Measurements from ENCODE around the gene CATSPER1.

Gene CATSPER1

DNA sequence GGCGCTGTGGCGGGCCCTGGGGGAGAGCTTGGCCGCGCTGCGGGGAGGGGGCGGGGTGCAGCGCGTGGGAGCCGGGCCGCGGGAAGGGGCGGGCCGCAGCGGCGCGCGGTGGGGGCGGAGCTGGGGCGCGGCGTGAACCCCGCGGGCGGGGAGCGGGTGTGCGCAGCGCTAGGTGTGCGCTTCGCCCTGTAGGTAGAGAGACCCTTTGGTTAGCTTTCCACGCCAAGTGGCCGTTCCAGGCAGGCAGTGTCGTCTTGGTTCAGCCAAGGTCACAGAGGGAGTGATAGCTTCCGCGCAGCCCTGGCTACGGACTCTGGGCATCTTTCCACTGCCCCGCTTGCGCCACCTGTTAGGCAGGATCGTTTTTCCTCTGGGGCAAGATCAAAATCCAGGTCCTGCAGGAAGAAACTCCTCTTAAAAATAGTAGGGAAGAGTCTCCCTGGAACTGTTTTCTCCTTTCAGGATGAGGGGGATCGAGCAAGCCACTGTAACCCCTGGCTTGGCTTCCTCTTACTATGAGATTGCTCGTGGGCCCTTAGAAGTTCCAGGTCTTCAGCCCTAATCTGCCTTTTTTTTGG lies 23.5 kb downstream of the CATSPER1 start:
- no peak for DNase-seq (ENCODE audit: low spot score)

DNA sequence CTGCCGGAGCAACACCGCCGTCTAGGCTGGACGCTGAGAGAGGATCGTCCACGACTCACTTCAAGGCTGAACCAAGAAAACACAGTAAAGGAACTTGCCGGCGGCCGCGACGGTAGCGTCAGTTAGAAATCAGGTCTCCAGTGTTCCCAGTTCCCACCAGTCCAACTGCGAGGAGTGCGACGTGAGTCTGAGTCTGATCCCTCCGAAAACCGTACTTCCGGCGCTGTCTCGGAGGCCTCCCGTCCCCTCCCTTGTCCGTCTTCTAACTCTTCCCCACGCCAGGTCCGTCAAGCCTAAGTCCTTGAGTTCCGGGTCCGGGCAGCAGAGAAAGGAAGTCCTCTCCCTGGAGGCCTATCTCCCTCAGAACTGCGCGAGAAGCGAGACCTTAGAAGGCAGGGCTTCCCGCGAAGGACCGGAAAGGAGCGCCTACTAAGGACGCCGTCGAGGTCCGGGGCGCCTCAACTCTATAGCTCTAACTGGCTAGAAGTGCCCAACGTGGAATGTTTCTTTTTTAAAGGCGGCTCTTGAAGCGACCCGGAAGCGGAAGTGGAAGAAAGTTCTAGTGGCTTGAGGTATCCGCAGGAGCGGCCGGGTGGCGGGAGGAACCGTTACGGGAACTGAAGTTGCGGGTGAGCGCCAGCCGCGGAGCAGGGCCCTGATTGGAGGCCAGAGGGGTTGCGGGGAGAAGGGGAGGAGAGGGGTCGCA lies 24.2 kb downstream of the CATSPER1 start, which contains the start of the genes BANF1 and EIF1AD:
Gene BANF1, plus strand, starts transcription at position 562 of the 706 bp plus-strand sequence. CDS start 748 bp downstream, outside the sequence.
Gene EIF1AD, minus strand, starts transcription at position 216 of the 706 bp plus-strand sequence. CDS start 1,768 bp downstream, outside the sequence.
- peak; percentile 98 for DNase-seq (ENCODE audit: low spot score)

DNA sequence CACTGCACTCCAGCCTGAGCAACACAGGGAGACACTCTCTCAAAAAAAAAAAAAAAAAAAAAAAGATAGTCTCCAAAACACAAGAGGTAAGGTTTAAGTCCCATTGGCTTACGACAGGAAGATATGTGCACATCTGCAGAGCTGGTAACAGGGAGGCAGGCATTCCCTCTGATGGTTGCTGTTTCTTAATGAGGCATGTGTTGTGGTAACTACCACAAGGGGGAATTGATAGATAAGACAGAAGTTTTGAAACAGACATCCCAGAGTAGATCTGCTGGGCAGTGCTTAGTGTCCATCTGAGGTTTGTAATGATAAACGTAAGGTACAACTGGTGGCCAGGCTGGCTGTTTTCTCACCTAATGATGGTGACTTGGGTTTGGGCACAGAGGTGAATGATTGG lies 29.0 kb downstream of the CATSPER1 start:
- no peak for DNase-seq (ENCODE audit: low spot score)

DNA sequence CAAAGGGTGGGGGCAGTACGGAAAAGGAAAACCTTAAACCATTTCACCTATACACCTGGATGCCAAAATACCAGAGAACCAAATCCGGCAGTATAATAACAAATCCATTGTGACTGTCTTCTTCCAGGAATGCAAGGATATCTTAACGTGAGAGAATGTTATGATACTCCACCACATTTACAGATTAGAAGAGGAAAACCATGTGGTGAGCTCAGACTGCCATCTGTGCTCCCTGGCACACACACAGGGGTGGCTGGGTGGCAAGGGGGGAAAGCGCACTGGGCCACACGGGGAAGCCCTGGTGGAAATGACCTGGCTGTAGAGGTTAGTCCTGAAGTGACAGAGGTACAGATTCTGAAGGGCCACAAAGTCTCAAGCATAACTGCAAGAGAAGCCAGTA lies 34.2 kb downstream of the CATSPER1 start:
- DNase-seq (ENCODE audit: low spot score), result no peak

DNA sequence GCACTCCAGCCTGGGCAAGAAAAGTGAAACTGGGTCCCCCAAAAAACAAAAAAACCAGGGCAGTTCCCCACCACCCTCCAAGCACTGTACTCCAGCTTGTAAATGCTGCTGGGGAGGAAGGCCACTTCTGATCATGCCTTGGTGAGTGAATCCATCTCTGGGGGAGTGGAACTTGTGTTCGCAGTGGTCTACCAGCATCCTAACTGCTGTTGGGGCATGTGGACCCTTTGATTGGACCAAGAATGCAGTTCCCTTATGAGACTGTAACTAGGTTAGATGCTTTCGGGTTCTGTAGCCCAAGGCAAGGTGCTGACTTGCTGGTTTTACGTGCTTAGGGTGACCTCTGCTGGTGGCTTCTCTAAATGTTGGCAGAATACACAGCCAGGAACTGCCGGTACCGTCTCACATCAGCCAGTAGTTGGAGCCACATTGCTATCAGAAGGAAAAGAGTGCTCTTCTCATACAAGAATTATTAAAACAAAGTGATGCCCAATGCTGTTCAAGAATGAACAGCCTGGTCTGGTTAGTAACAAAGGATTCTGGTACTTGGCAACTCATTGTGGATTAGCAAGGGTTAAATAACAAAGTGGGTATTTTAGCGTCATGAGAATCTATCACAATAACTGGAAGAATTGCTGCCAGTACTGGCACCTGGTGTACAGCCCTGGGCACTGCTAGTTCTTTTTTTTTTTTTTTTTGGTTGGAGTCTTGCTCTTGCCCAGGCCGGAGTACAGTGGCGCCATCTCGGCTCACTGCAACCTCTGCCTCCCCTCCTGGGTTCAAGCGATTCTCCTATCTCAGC lies 37.3 kb downstream of the CATSPER1 start:
- DNase-seq (ENCODE audit: low spot score), result peak; percentile 92

DNA sequence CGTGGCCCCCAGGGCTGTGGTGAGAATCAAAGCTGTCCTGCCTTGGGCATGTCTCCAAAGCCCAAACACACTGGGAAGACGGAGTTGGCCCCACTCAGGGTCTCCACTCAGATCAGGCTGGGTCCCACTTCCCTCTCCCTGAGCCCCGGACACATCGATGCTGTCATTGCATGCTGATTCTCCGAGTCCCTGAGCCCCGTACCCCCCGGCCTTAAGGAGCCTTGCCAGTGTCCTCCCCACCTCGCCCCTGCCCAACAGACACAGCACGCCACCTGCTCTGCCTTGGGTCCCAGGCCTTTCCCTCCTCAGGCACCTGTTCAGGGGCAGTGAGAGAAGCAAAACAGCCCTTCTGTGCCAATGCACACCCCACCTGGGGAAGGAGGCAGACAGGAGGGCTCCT lies 38.9 kb downstream of the CATSPER1 start:
- DNase-seq (ENCODE audit: low spot score), result no peak

DNA sequence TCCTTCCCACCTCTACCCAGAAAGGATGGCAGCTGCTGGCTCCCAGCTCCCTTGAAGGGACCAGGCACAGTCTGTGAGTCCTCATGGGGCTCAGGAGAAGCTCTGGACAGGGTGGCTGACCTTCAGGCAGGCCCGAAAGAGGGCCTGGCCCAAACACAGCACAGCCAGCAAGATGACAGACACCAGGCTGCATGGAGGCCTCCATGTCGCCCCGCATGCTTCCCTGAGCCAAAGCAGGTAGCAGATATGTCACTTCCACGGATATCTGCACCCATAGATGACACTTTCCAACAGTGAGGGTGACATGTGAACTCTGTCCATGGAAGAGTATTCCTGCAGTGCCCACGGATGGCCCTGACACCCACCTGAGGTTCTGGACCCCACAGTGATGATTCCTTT lies 42.7 kb downstream of the CATSPER1 start:
- DNase-seq (ENCODE audit: low spot score), result no peak

DNA sequence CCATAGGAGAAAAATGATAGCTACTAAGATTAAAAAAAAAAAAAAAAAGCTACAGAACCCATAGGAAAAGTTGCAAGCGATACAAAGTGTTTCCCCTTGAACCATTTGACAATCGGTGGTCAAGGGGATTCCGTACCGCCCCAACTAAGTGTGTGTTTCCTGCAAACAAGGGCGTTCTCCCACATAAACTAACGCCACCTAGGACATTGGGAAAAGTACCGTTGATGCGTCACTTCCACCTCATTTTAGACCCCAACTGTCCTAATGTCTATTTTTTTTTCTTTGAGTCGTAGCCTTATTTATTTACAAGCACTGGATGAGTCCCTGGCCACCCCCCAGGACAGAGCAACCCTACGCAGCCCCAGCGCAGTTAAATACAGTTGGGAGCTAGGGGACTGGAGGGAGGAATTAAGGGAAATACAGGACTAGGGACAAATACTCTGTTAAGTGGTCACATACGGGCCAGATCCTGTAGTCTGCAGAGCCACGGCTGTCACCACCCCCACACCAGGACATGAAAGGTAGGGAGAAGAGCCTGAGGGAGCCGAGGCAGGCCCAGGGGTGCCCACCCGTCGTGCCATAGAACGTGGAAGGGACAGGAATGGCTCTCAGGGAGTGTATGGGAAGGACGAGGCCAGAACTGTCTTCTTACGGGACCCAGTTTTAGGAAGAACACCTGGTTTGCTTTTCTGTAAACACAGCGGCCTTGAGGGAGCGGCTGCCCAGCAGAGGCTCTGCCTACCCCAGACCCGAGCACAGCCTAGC lies 43.3 kb downstream of the CATSPER1 start:
- no peak for DNase-seq (ENCODE audit: low spot score)

DNA sequence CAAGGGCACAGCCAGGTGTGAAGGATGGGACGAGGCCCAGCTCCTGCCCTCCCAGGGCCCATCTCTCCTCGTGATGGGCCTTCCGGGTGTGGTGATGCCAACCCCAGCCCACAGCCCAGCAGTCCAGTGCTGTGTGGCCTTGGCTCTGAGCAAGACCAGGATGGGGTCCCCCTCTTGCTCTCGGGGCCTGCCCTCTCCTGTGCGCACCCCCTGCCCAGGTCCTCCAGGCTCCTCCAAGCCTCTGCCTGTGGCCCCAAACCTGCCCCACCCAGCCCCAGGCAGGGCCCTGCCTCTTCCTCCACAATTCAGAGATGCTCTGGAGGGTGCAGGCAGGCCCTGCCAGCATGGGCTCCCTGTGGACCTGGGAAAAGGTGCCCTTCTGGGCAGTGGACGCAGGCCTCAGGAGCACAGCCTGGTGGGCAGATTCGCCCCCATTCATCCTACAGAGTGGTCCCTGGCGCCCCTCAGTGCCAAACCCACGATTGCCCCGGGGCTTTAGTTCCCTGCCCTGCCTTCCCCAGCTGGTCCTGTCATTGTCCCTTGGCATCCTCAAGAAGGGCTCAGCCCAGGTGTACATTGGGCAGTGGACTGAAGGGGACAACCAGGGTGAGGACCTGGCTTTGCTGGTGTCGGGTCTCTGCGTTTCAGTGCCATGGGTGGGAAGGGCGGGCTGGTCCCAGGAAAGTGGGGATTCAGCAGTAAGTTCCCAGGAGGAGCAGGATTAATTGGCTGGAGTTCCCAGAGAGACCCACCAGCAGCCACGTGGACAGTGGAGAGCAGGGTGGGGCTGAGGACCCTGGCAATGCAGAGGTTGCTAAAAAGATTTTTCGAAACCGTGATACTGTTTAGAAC lies 44.1 kb downstream of the CATSPER1 start:
- no peak for DNase-seq (ENCODE audit: low spot score)

DNA sequence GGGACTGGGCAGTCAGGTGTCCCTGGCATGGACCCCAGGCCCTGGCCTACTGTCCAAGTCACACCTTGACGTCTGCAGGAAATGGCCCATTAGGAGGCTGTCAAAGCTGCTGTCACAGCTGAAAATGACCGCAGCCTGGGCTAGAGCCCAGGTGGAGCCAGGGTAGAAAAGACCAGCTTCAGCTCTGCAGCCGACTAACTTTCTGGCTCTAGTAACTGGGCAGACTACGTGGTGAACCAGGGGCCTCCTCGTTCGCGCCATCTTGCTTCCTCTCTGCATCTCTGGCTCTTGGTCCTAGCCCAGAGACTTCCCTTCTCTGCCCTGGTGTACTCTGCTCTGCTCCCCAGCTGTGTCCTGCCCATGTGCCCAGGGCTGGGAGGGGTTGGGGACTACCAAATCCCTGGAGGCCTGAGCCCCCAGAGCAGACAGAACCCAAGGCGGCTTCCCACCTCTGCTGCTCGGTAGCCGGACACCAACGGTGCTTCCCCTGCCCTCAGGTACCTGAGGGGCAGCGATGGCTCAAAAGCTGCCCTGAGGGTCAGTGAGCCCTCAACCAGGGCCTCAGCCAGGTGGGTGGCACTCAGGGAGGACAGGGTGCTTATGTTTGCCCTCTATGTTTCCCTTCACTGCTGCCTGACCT lies 45.1 kb downstream of the CATSPER1 start:
- DNase-seq (ENCODE audit: low spot score), result no peak

DNA sequence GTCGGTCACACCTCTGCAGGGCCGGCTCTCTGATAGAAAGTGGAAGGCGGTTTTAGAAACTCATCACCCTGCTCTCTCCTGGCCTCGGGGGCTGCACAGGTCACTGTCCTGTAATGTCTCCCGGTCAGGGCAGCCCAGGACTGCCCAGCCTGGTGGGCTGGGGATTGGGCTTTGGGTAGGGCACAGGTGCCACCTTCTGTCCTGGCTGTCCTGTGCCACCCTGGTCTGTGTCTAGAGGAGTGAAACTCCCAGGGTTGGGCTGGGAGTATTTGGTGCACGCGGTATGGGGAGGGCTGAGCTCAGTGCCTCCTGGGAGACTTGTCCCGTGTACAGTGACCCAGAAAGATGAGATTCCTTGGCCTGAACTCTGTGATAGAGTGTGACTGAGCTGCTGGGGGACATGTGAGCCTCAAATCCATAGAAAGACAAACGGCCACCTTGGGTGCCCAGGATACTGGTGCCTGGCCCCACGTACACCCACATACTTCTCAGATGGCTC lies 47.0 kb downstream of the CATSPER1 start:
- no peak for DNase-seq (ENCODE audit: low spot score)

DNA sequence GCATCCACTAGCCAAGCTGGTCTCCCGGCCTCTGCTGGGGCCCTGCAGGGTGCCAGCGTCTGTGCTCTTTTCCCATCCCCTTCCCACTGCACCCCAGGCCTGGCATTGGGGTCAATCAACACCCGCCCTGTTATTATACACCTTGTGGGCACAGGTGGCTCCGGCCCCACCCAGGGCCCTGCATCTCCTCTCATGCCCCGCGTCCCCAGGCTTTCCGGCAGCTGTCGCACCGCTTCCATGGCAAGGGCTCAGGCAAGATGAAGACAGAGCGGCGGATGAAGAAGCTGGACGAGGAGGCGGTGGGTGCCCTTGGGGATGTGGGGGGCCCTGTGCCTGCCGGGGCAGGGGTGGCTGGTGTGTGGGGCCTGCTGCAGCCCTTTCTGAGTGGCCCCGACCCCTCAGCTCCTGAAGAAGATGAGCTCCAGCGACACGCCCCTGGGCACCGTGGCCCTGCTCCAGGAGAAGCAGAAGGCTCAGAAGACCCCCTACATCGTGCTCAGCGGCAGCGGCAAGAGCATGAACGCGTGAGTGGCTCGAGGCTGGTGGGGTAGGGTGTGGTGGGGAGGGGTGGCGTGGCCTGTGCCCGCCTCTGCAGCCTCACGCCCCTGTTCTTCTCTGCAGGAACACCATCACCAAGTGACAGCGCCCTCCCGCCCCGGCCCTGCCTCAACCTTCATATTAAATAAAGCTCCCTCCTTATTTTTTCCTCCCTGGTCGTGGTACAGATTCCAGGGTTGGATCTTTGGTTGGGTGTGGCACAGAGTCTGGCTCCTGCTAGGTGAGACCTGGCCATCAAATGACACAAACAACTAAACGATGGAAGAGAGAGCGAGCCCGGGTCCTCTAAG lies 47.7 kb downstream of the CATSPER1 start:
- DNase-seq (ENCODE audit: low spot score), result no peak

DNA sequence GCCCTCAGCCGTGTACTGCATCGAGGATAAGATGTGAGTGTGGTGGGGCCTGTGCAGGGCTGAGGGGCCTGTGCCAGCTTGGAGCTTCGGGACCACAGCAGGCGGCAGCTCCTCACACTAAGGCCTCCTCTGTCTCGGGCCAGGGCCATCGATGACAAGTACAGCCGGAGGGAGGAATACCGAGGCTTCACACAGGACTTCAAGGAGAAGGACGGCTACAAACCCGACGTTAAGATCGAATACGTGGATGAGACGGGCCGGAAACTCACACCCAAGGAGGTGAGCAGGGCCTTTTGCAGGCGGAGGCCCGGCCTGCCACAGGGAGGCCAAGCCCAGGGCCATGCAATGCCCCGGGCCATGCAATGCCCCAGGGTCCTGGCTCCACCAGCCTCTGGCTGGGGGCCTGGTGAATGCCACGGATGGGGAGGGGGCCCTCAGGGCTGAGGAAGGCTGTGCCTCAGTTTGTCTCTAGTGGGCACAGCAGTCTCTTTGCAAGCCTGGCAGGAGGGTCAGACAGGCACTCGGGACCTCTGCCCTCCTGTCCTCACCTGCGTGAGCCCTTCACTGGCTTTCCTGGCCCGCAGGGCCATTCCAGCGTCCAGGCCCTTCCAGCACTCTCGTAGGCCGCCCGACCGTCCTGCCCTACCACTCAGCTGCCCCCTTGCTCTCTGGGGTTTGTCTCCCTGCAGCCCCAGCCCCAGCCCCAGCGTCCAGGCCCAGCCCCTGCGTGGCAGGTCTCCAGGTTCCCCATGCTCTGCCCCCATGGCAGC lies 48.5 kb downstream of the CATSPER1 start:
- DNase-seq (ENCODE audit: low spot score), result no peak

DNA sequence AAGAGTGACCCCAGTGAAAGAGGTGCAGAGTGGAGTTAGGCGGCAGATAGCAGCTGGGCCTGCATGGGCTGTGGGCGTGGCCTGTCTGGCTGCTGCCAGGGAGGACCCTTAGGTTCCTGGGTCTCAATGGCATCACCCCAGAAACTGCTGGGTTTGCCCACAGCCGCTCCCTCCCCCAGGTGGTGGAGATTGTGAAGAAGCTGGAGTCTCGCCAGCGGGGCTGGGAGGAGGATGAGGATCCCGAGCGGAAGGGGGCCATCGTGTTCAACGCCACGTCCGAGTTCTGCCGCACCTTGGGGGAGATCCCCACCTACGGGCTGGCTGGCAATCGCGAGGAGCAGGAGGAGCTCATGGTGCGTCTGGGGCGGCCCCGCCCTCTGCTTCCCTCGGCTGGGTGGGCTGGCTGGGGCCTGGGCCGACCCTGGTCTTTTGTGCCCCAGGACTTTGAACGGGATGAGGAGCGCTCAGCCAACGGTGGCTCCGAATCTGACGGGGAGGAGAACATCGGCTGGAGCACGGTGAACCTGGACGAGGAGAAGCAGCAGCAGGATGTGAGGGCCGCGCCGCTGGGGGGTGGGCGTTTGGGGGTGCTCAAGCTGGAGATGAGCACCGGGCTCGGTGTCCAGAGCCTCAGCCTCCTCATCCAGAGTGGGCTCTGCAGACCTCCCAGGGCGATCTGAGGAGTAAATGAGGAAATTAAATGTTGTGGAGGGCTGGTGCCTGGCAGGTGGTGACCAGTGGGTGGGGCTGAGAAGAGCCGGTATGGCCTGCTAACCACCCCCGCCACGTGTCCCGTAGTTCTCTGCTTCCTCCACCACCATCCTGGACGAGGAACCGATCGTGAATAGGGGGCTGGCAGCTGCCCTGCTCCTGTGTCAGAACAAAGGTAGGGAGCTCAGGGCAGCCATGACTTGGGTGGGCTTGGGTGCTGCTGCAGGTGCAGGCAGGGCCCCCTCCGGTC lies 49.8 kb downstream of the CATSPER1 start:
- no peak for DNase-seq (ENCODE audit: low spot score)

DNA sequence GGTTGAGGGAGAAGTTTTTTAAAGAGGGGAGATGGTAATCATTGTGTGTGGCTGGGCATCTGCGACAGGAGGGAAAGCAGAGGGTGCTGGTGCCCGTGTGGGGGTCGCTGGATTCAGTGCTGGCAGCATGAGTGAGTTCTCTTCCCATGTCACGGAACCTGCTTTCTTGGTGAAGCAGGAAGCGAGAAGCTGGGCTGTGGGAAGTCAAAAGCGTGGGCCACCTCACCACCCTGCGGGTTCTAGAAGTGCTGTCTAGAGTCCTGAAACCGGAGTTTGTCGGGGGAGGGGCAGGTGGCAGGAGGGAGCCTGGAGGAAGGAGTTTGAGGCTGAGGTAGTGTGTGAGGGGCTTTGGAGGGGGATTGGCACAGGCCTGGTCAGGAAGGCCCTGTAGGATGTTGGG lies 50.5 kb downstream of the CATSPER1 start:
- no peak for DNase-seq (ENCODE audit: low spot score)

DNA sequence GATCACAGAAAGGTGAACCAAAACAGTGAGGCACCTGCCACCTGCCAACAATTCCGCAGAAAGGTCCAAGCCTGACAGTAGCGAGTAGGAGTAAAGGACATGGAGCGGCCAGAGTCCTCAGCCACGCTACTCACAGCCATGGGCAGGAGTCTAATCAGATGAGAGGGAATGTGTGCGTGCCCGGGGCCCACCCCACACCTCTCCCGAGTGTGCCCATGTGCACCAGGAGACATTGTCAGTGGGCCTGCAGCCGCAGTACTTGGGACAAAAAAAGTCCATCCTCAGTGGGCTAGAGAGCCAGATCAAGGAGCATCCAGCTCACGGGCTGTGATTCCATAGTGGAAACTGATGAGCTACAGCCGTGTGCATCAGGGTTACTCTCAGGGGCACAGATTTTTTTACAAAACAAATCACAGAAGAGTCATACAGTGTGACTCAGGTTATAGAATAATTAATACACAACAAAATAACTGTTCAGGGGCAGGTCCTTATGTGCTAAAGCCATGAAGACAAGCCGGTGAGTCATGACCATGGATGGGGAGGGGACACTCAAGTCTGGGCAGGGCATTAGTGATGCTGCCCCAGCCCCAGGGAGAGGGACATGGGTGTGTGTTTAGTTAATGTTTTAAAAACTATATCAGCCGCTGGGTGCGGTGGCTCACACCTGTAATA lies 52.7 kb downstream of the CATSPER1 start:
- DNase-seq (ENCODE audit: low spot score), result no peak

DNA sequence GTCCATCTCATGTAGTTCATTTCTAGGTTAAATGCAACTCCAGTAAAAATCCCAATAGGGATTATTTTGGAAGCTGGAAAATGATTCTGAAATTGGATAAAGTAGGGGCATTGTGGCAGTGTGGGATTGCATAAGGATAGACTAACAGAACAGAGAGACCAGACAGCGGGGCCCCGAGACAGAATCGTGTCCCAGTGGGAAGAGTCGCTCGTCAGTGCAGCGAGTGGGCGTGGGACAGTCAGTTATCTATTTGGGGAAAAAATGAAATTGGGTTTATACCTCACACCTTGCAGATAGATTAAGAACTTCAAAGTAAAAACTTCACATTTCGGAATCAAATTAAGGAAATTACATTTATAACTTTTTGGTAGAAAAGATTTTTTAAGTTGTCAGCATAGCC lies 54.2 kb downstream of the CATSPER1 start:
- DNase-seq (ENCODE audit: low spot score), result no peak

Measured in SK-N-DZ (cell line).